Measurements from ENCODE around the gene GMDS. TPM values are rescaled to one million over a fixed set of nuclear protein-coding genes. Genes with fewer than 3 reads are reported as not detected.

Gene GMDS
- total and polyA plus RNA-seq, 2 donors (not counting 1 experiment from before 2014, with no cell fraction given): 11.5 to 16.4 TPM

GRCh38 chr6:1574890-1575209 lies 670.6 kb downstream of the GMDS start:
- no peaks in the 10 kb centered on the region for H4K20me1 ChIP-seq (ENCODE audit: control insufficient read depth, insufficient read depth, low read length, poor library complexity, severe bottlenecking)
- H3K4me2 ChIP-seq (replicated peaks; ENCODE audit: low read depth, low read length, poor library complexity, severe bottlenecking): no peak overlapping the region
- no peaks in the 10 kb centered on the region for H3K36me3 ChIP-seq (replicated peaks in 1 of 2; ENCODE audit: control extremely low read depth in 1 of 2, control insufficient read depth in 1 of 2, extremely low read depth in 1 of 2, insufficient read depth in 2 of 2, low read length in 1 of 2)
- ATAC-seq (ENCODE audit: low read depth): no peak
- Mint-ChIP-seq H3K9me3 (ENCODE audit: insufficient read depth) (peaks cover 9% of the 10 kb centered on the region), H3K27ac (no peak overlapping the region), H3K27me3 (peaks cover 30% of the 10 kb centered on the region), H3K4me3 (no peak overlapping the region), H3K4me1 (peaks cover 4% of the 10 kb centered on the region)
- no peak overlapping the region for H3K27ac ChIP-seq (ENCODE audit: low read length in 2 of 2)
- H3K4me3 ChIP-seq (ENCODE audit: control extremely low read depth in 1 of 5, extremely low read depth in 1 of 5, insufficient read depth in 1 of 5, low read depth in 2 of 5, low read length in 4 of 5): no peak overlapping the region
- 83% methylated on average over 6 of the region's 6 CpGs for WGBS (ENCODE audit: insufficient coverage)
- ChIA-PET CTCF (no interaction called here), POLR2A (no interaction called here)
- no peak overlapping the region for H2AFZ ChIP-seq (ENCODE audit: insufficient read depth, low read depth, low read length, poor library complexity, severe bottlenecking)
- H3K79me2 ChIP-seq (ENCODE audit: control insufficient read depth, insufficient read depth, low read length): no peaks in the 10 kb centered on the region
- H3K9ac ChIP-seq (ENCODE audit: low read length): no peak overlapping the region
- H3K9me3 ChIP-seq (ENCODE audit: control extremely low read depth in 1 of 3, control insufficient read depth in 2 of 3, insufficient read depth in 1 of 3, low read length in 2 of 3): peaks cover 1 to 13% (median 5%) of the 10 kb centered on the region in 3 donors
- intact Hi-C loops (cut with micrococcal nuclease): no loop called here
- DNase-seq: no peak
- H3K4me1 ChIP-seq (ENCODE audit: control insufficient read depth in 2 of 2, insufficient read depth in 2 of 2, low read length in 2 of 2): peaks cover 0 to 2% of the 10 kb centered on the region in 2 donors
- no peak for TF ChIP-seq EZH2 (IDR thresholded peaks at IDR 0.05; ENCODE audit: borderline replicate concordance, insufficient read depth, low read depth, low read length, poor library complexity, severe bottlenecking)
- TF ChIP-seq, protein P1, sequence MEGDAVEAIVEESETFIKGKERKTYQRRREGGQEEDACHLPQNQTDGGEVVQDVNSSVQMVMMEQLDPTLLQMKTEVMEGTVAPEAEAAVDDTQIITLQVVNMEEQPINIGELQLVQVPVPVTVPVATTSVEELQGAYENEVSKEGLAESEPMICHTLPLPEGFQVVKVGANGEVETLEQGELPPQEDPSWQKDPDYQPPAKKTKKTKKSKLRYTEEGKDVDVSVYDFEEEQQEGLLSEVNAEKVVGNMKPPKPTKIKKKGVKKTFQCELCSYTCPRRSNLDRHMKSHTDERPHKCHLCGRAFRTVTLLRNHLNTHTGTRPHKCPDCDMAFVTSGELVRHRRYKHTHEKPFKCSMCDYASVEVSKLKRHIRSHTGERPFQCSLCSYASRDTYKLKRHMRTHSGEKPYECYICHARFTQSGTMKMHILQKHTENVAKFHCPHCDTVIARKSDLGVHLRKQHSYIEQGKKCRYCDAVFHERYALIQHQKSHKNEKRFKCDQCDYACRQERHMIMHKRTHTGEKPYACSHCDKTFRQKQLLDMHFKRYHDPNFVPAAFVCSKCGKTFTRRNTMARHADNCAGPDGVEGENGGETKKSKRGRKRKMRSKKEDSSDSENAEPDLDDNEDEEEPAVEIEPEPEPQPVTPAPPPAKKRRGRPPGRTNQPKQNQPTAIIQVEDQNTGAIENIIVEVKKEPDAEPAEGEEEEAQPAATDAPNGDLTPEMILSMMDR (IDR thresholded peaks at IDR 0.05): no peak
- H3K27me3 ChIP-seq (replicated peaks in 1 of 4; ENCODE audit: control extremely low read depth in 1 of 4, control insufficient read depth in 3 of 4, insufficient read depth in 4 of 4, low read length in 3 of 4): no peaks in the 10 kb centered on the region

GRCh38 chr6:1574083-1574761 lies 671.2 kb downstream of the GMDS start:
- Histone ChIP-seq H3K9me3 (ENCODE audit: control extremely low read depth in 1 of 3, control insufficient read depth in 2 of 3, insufficient read depth in 1 of 3, low read length in 2 of 3) (peaks cover 2 to 13% (median 5%) of the 10 kb centered on the region in 3 donors), H3K79me2 (ENCODE audit: control insufficient read depth, insufficient read depth, low read length) (no peaks in the 10 kb centered on the region), H3K9ac (ENCODE audit: low read length) (no peak overlapping the region), H3K4me2 (replicated peaks; ENCODE audit: low read depth, low read length, poor library complexity, severe bottlenecking) (no peak overlapping the region), H3K27me3 (replicated peaks in 1 of 4; ENCODE audit: control extremely low read depth in 1 of 4, control insufficient read depth in 3 of 4, insufficient read depth in 4 of 4, low read length in 3 of 4) (no peaks in the 10 kb centered on the region), H3K36me3 (replicated peaks in 1 of 2; ENCODE audit: control extremely low read depth in 1 of 2, control insufficient read depth in 1 of 2, extremely low read depth in 1 of 2, insufficient read depth in 2 of 2, low read length in 1 of 2) (no peaks in the 10 kb centered on the region), H3K4me3 (ENCODE audit: control extremely low read depth in 1 of 5, extremely low read depth in 1 of 5, insufficient read depth in 1 of 5, low read depth in 2 of 5, low read length in 4 of 5) (no peak overlapping the region), H3K4me1 (ENCODE audit: control insufficient read depth in 2 of 2, insufficient read depth in 2 of 2, low read length in 2 of 2) (peaks cover 0 to 2% of the 10 kb centered on the region in 2 donors), H2AFZ (ENCODE audit: insufficient read depth, low read depth, low read length, poor library complexity, severe bottlenecking) (no peak overlapping the region), H4K20me1 (ENCODE audit: control insufficient read depth, insufficient read depth, low read length, poor library complexity, severe bottlenecking) (no peaks in the 10 kb centered on the region), H3K27ac (ENCODE audit: low read length in 2 of 2) (no peak overlapping the region)
- peaks cover 30% of the 10 kb centered on the region for H3K27me3 Mint-ChIP-seq
- 88% methylated on average over 10 of the region's 13 CpGs for WGBS (ENCODE audit: insufficient coverage)
- H3K4me1 Mint-ChIP-seq: peaks cover 4% of the 10 kb centered on the region
- DNase-seq (no peak), ATAC-seq (ENCODE audit: low read depth) (no peak)
- TF ChIP-seq, protein P1 (IDR thresholded peaks at IDR 0.05): no peak
- TF ChIP-seq EZH2 (IDR thresholded peaks at IDR 0.05; ENCODE audit: borderline replicate concordance, insufficient read depth, low read depth, low read length, poor library complexity, severe bottlenecking): no peak
- H3K27ac Mint-ChIP-seq: no peak overlapping the region
- ChIA-PET CTCF (no interaction called here), POLR2A (no interaction called here)
- H3K4me3 Mint-ChIP-seq: no peak overlapping the region
- peaks cover 9% of the 10 kb centered on the region for H3K9me3 Mint-ChIP-seq (ENCODE audit: insufficient read depth)
- intact Hi-C loops (cut with micrococcal nuclease): no loop called here
